Measurements from ENCODE around the gene PARP8.

PARP8 gene

GRCh38 chr5:50855001-50855400, 188.6 kb downstream of the PARP8 start:
- no peak for DNase-seq

GRCh38 chr5:50856401-50857119, 190.1 kb downstream of the PARP8 start:
- no peak for DNase-seq

GRCh38 chr5:50863534-50864170, 197.2 kb downstream of the PARP8 start:
- no peak for DNase-seq

DNA sequence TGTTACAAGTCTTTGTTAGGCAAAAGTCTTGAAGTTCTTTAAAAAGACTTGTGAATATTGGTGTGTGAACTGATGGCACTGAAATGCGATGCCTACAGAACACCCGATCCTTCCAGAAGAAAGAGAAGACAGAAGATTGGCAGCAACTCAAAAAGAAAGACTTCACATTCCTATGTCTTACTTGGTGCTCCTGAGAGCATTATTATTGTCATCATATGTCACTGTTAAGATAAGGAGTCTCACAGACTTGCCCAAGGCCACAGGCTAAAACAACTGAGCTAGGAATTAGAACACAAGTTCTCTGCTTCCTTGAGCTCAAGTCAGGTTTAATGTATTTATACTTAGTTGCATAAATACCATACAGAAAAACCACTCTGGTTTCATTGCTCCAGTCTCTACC, 198.0 kb downstream of the PARP8 start:
- DNase-seq, result no peak

DNA sequence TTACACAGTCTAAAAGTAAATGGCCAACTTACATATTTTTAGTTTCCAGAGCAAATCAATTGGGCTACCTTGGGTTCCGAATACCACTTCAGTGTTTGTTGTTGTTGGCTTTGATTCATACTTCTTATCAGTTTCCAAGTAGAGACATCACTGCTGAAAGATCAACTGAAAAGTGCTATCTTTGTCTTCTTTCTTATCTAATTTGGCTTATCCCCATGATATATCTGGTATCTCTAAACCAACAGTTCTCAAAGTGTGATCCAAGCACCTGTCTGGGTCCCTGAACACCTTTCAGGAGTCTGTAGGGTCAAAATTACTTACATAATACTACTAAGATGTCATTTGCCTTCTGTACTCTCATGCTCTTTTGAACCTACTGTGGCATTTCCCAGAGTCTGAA, 200.0 kb downstream of the PARP8 start:
- no peak for DNase-seq

GRCh38 chr5:50867140-50867539, 200.7 kb downstream of the PARP8 start:
- DNase-seq, result no peak

GRCh38 chr5:50873595-50874277, 207.3 kb downstream of the PARP8 start:
- DNase-seq, result no peak

- no peak for DNase-seq
These were observed 208.0 kb downstream of the PARP8 start for GRCh38 chr5:50874306-50875001.

DNA sequence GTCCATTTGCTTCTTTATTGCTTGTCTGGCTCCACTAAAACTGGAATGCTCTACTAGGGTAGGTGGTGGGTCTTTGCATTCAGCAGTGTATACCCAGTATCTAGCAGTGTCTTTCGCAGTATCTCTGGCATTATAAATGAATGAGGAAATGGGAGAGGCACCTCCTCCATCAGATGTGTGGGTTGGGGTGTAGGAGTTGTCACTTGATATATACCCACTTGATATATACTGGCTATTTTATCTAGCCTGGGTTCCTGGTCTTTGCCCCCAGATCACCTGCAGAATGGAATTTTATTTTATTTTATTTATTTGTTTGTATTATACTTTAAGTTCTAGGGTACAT, 208.5 kb downstream of the PARP8 start:
- no peak for DNase-seq

GRCh38 chr5:50878470-50878869, 212.0 kb downstream of the PARP8 start:
- no peak for DNase-seq

DNA sequence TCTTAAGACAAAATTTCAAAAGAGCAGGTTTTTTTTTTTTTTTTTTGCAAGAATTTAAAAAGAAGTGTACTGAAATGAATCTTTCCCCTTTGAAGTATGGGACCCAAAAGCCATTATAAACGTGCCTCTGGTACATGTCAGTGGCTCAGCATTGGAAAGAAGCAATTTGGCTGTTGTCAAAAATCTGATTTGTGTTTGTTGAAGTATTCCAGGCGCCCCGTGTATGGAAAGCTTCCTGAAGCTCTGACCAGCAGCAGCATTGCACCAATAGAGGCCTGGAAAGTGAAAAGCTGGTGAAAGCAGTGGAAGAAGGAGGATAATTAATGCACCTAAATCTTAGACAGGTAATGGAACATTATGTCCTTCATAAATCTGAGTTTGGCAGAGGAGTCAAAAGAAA, 215.0 kb downstream of the PARP8 start:
- no peak for DNase-seq

GRCh38 chr5:50886657-50887345, 220.4 kb downstream of the PARP8 start:
- no peak for DNase-seq

DNA sequence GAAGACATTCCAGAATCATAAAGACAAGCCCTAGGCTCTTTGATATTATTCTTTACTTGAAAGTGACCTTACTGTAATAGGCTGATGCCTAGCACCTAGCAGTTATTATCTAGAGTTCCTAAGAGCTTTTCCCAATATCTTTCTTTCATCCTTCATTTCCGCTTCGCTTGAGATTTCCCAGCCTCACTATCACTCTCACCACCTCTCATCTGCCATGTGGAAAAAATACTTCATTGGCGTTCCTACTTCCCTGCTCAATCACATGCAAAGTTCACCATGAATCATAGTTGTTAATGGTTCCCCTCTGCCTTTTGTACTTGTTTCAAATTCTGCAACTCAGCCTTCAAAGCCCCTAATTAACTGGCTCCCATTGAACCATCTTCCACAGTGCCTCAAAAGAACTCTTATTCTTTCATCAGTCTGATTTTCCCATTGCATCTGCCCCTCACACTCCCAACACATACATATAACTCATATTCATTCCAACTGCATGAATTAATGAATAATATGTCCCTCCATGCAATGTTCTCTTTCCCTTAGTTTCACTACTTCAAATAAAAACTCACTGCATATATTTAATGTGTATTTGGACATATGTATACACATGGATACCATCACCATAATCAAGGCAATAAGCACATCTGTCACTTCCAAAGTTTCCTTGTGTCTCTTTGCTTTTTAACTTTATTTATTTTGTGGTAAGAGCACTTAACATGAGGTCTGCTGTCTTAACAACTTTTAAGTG, 221.6 kb downstream of the PARP8 start:
- no peak for DNase-seq

- no peak for DNase-seq
These were observed 222.3 kb downstream of the PARP8 start for GRCh38 chr5:50888751-50889150.

- no peak for DNase-seq
These were observed 223.4 kb downstream of the PARP8 start for GRCh38 chr5:50889790-50890189.

Measured in stimulated activated CD4-positive, alpha-beta T cell treated with anti-CD3 and anti-CD28 coated beads, Interleukin-1b, Interleukin-23, amount 100 ng/mL, for 48 hours (primary cell).